Measurements from ENCODE around the gene MLXIP. TPM values are rescaled to one million over a fixed set of nuclear protein-coding genes. Genes with fewer than 3 reads are reported as not detected.

The MLXIP gene, protein sequence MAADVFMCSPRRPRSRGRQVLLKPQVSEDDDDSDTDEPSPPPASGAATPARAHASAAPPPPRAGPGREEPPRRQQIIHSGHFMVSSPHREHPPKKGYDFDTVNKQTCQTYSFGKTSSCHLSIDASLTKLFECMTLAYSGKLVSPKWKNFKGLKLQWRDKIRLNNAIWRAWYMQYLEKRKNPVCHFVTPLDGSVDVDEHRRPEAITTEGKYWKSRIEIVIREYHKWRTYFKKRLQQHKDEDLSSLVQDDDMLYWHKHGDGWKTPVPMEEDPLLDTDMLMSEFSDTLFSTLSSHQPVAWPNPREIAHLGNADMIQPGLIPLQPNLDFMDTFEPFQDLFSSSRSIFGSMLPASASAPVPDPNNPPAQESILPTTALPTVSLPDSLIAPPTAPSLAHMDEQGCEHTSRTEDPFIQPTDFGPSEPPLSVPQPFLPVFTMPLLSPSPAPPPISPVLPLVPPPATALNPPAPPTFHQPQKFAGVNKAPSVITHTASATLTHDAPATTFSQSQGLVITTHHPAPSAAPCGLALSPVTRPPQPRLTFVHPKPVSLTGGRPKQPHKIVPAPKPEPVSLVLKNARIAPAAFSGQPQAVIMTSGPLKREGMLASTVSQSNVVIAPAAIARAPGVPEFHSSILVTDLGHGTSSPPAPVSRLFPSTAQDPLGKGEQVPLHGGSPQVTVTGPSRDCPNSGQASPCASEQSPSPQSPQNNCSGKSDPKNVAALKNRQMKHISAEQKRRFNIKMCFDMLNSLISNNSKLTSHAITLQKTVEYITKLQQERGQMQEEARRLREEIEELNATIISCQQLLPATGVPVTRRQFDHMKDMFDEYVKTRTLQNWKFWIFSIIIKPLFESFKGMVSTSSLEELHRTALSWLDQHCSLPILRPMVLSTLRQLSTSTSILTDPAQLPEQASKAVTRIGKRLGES
- total RNA-seq (2022; extraction: Qiagen RNA extraction; ENCODE audit: low read depth), result 35.4 to 51.5 TPM (median 46.3 TPM) in 5 replicates

DNA sequence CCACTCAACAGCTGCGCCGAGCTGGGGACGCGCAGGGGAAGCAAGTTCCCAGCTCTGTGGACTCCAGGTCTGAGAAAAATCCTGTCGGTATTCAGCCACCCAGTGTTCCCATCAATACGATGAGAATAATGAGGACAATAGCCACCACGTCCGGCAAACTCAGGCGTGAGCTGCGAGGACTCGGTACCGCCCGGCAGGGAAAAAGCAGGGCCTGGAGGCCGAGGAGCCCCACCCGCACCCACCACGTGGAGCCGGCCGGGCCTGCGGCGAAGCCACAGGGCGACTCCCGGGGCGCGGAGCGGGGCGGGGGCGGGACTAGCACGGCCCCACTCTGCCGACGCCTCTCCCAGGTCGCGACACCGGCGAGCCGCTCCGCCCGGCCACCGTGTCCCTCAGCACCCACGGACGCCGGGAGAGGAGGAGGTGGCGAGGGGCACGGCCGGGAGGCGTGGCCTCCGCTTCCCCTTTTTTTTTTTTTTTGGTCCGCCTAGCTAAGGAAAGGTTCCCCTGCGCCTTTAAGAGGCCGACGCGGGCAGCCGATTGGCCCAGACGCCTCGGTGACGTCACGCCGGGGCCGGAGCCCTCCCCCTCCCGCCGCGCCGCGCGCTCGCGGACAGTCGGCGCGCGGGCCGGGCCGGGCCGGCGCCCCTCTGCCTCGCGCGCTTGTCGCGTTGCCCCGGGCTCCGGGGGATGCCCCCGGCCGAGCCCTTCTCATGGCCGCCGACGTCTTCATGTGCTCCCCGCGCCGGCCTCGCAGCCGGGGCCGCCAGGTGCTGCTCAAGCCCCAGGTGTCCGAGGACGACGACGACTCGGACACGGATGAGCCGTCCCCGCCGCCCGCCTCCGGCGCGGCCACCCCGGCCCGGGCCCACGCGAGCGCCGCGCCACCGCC is at the start of gene MLXIP:
TSS of gene MLXIP (plus strand) at position 616 of the 892 bp plus-strand sequence. CDS start at position 714, 98 bp downstream.

DNA sequence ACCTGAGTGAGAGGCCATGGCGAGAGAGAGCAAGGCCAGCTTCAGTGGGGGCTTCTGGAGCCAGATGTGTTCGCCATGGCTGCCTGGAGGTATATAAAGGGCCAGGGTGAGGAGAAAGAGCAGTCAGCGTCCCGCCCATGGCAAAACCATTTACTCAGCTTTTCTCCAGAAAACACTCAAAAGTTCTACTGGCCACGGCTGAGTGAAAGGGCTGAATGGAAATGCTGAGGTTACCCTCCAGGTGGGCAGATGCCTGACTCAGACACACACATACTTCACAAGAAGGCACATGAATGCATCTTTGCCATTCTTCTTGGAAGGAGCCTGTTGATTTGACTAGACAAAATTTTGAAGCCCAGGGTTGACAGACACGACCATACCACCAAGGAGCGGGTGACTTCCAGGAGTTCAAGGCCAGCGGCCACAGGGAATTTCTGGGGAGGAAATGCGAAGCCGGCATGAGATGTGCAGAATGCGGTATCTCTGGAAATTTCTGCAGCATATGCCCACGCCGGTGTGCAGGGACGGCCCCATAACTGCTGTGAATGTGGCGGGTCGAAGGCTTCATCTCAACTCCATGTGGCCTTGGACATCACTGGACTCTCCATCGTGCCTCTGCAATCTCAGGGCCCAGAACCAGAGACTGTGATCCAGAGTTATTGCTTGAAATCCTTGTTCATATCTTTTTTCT is 95.7 kb downstream of the MLXIP start, which contains the start of gene IL31:
TSS of gene IL31 (minus strand) at position 67 of the 691 bp plus-strand sequence. CDS start at position 18, 49 bp downstream.

GRCh38 chr12:122182887-122183587 is 104.5 kb downstream of the MLXIP start, which contains the start of gene LRRC43:
Gene LRRC43 (plus strand): TSS chr12:122183123. CDS start chr12:122183145, 22 bp downstream.

Other genes with a start within 250 kb of the MLXIP start
- gene HPD, start 219.9 kb upstream of the MLXIP start, total RNA-seq (2022; extraction: Qiagen RNA extraction; ENCODE audit: low read depth), result 1.6 to 2.2 TPM (median 2.0 TPM) in 5 replicates
- gene PSMD9, start 190.0 kb upstream of the MLXIP start, total RNA-seq (2022; extraction: Qiagen RNA extraction; ENCODE audit: low read depth), result 113 to 168 TPM (median 127 TPM) in 5 replicates
- gene CFAP251, start 160.2 kb upstream of the MLXIP start, total RNA-seq (2022; extraction: Qiagen RNA extraction; ENCODE audit: low read depth), result 1.4 to 2.3 TPM (median 1.5 TPM) in 5 replicates
- 9.6 to 12.2 TPM (median 11.6 TPM) in 5 replicates for gene BCL7A, start 56.9 kb upstream of the MLXIP start, total RNA-seq (2022; extraction: Qiagen RNA extraction; ENCODE audit: low read depth)
- gene IL31, start 95.5 kb downstream of the MLXIP start, total RNA-seq (2022; extraction: Qiagen RNA extraction; ENCODE audit: low read depth), result not detected in 5 replicates
- gene LRRC43, start 104.4 kb downstream of the MLXIP start, total RNA-seq (2022; extraction: Qiagen RNA extraction; ENCODE audit: low read depth), result 0.26 to 0.36 TPM in 2 of 5 replicates, not detected in the others
- gene B3GNT4, start 125.0 kb downstream of the MLXIP start, total RNA-seq (2022; extraction: Qiagen RNA extraction; ENCODE audit: low read depth), result 0.55 to 2.5 TPM (median 0.96 TPM) in 5 replicates
- gene DIABLO, start 147.3 kb downstream of the MLXIP start, total RNA-seq (2022; extraction: Qiagen RNA extraction; ENCODE audit: low read depth), result 64.6 to 72.4 TPM (median 70.0 TPM) in 5 replicates
- gene VPS33A, start 187.7 kb downstream of the MLXIP start, total RNA-seq (2022; extraction: Qiagen RNA extraction; ENCODE audit: low read depth), result 18.3 to 20.3 TPM (median 19.7 TPM) in 5 replicates

All from A549 treated with GW870086 at 1 μM for 4 hours (cell line).